CD14-positive monocyte (primary cell): ENCODE data around the gene FAM98C. TPM values are rescaled to one million over a fixed set of nuclear protein-coding genes. Genes with fewer than 3 reads are reported as not detected.
A peak's percentile ranks its signal among the peaks of the same experiment; 100 is the strongest.

Experiments used
- DNase-seq, 3 donors: peaks; one replicate each; pipeline ENCODE4 v3.0.0-alpha.2; 2011 to 2022
- H2AFZ ChIP-seq: 2 replicates; pipeline ENCODE4 v1.6.0; 2012; ENCODE audit warnings: mild to moderate bottlenecking, low read depth, low read length, inconsistent platforms; ENCODE audit not compliant: insufficient read depth, poor library complexity, severe bottlenecking
- H3K27ac ChIP-seq, 2 donors: 1 replicate in 1 of 2; 2 replicates in 1 of 2; pipeline ENCODE4 v1.5.1; 2012 to 2013; ENCODE audit warnings: low read length in 2 of 2, control low read depth in 1 of 2, inconsistent platforms in 1 of 2, low read depth in 1 of 2, mild to moderate bottlenecking in 1 of 2
- H3K27me3 ChIP-seq, 2 donors: one replicate each; pipeline versions ENCODE4 v1.6.0 to v1.6.1; 2011 to 2013; ENCODE audit warnings: low read length in 2 of 2; ENCODE audit not compliant: control insufficient read depth in 2 of 2, insufficient read depth in 2 of 2
- H3K36me3 ChIP-seq, 2 donors: replicated peaks in 1 of 2; 1 replicate in 1 of 2; 2 replicates in 1 of 2; pipeline versions ENCODE4 v1.5.1 to v1.6.1; 2012 to 2013; ENCODE audit warnings: low read length in 2 of 2, control low read depth in 1 of 2, inconsistent platforms in 1 of 2, mild to moderate bottlenecking in 1 of 2; ENCODE audit not compliant: insufficient read depth in 2 of 2, control insufficient read depth in 1 of 2
- H3K4me1 ChIP-seq, 2 donors: 1 replicate in 1 of 2; 2 replicates in 1 of 2; pipeline versions ENCODE4 v1.5.1 to v1.6.1; 2012 to 2013; ENCODE audit warnings: low read length in 2 of 2, control low read depth in 1 of 2, inconsistent platforms in 1 of 2, mild to moderate bottlenecking in 1 of 2, moderate library complexity in 1 of 2; ENCODE audit not compliant: insufficient read depth in 2 of 2, control insufficient read depth in 1 of 2
- H3K4me2 ChIP-seq: replicated peaks from 2 replicates; pipeline ENCODE3; 2012; ENCODE audit warnings: low read length, moderate library complexity, mild to moderate bottlenecking; ENCODE audit not compliant: poor library complexity, severe bottlenecking; ENCODE audit errors: extremely low read depth
- H3K4me3 ChIP-seq, 3 experiments: fragments of 200-600 bp in 1 of 3; sonication (generic) in 1 of 3; replicated peaks in 1 of 3; 1 replicate in 2 of 3; 2 replicates in 1 of 3; pipeline ENCODE4 v1.5.1; 2011 to 2013; ENCODE audit warnings: low read length in 3 of 3, mild to moderate bottlenecking in 3 of 3, control low read depth in 2 of 3, low read depth in 2 of 3, inconsistent platforms in 1 of 3, moderate library complexity in 1 of 3
- H3K79me2 ChIP-seq: 2 replicates; pipeline ENCODE4 v1.6.0; 2012; ENCODE audit warnings: mild to moderate bottlenecking, control low read depth, inconsistent platforms, low read length, moderate library complexity; ENCODE audit not compliant: insufficient read depth
- H3K9ac ChIP-seq: 2 replicates; pipeline ENCODE4 v1.6.0; 2017; ENCODE audit warnings: low read length, mild to moderate bottlenecking; ENCODE audit not compliant: insufficient read depth, poor library complexity, severe bottlenecking
- H3K9me3 ChIP-seq, 2 donors: replicated peaks in 1 of 2; 1 replicate in 1 of 2; 2 replicates in 1 of 2; pipeline versions ENCODE4 v1.5.1 to v1.6.1; 2012 to 2013; ENCODE audit warnings: low read length in 2 of 2, control low read depth in 1 of 2; ENCODE audit not compliant: control insufficient read depth in 1 of 2, insufficient read depth in 1 of 2
- H4K20me1 ChIP-seq: 2 replicates; pipeline ENCODE4 v1.6.0; 2012; ENCODE audit warnings: mild to moderate bottlenecking, low read length, control low read depth, moderate library complexity; ENCODE audit not compliant: insufficient read depth
- H3K27ac Mint-ChIP-seq, 7 donors: one replicate each; pipeline ENCODE4 v1.8.0; 2020; ENCODE audit warnings: mild to moderate bottlenecking in 7 of 7, mixed read lengths in 7 of 7, moderate library complexity in 6 of 7, inconsistent platforms in 2 of 7
- H3K27me3 Mint-ChIP-seq, 3 donors: one replicate each; pipeline ENCODE4 v1.8.0; 2021 to 2022; ENCODE audit warnings: low read depth in 3 of 3, mild to moderate bottlenecking in 3 of 3, mixed read lengths in 3 of 3, moderate library complexity in 3 of 3, inconsistent platforms in 1 of 3
- H3K36me3 Mint-ChIP-seq, 2 donors: one replicate each; pipeline ENCODE4 v1.8.0; 2020; ENCODE audit warnings: mixed read lengths in 2 of 2, inconsistent platforms in 1 of 2, mild to moderate bottlenecking in 1 of 2
- H3K4me1 Mint-ChIP-seq: one replicate; pipeline ENCODE4 v1.8.0; 2020; ENCODE audit warnings: mild to moderate bottlenecking, mixed read lengths
- H3K4me3 Mint-ChIP-seq, 2 donors: one replicate each; pipeline ENCODE4 v1.8.0; 2020; ENCODE audit warnings: mild to moderate bottlenecking in 2 of 2, mixed read lengths in 2 of 2, moderate library complexity in 1 of 2
- H3K9me3 Mint-ChIP-seq, 7 donors: one replicate each; pipeline ENCODE4 v1.8.0; 2020 to 2022; ENCODE audit warnings: mixed read lengths in 7 of 7, mild to moderate bottlenecking in 6 of 7, moderate library complexity in 6 of 7, inconsistent platforms in 2 of 7
- whole genome bisulfite sequencing: methylation state at CpG from one replicate; pipeline ENCODE4 v1.1.5; 2013; ENCODE audit warnings: missing lambda C conversion rate; ENCODE audit not compliant: insufficient coverage; 5-methylcytosine and 5-hydroxymethylcytosine counted together
- intact Hi-C, 2 donors: fragments of 100-400 bp; cut with micrococcal nuclease; formaldehyde crosslinking; loops; one replicate each; pipeline versions ENCODE4 v1.15.0 to v1.15.1; 2023
- polyA plus RNA-seq, 3 donors: library from polyadenylated mRNA; depleted of rRNA in 1 of 3; unstranded in 2 of 3; stranded (reverse) in 1 of 3; fragments of 300-500 nt in 2 of 3; fragments of >200 nt in 1 of 3; fragmentation: Illumina TruSeq in 2 of 3; gene quantifications; 1 replicate in 2 of 3; 2 replicates in 1 of 3; pipeline ENCODE4 v1.2.3, GENCODE V29; 2012 to 2021
- TF ChIP-seq, protein P1 (sequence below): fragments of 200-600 bp; IDR thresholded peaks from one replicate; pipeline ENCODE4 v1.8.0; 2022; ENCODE audit warnings: antibody characterized with exemption, mild to moderate bottlenecking

The FAM98C gene
- polyA plus RNA-seq, 3 donors, result 8.5 to 41.0 (median 12.6) TPM

- DNase-seq, result no peak
- Mint-ChIP-seq H3K4me1 (peaks cover 24% of the 10 kb centered on the region), H3K27ac (peak overlapping the region; percentile 86 to 97 (median 91)), H3K4me3 (peak overlapping the region; percentile 63 to 80), H3K36me3 (peaks cover 7 to 29% of the 10 kb centered on the region in 2 donors), H3K27me3 (peaks cover 5 to 13% (median 8%) of the 10 kb centered on the region in 3 donors), H3K9me3 (peaks cover 0 to 2% (median 0%) of the 10 kb centered on the region in 7 donors)
- peak overlapping the region; percentile 95 for H3K9ac ChIP-seq
- WGBS, result 100% methylated on average over 1 of the region's 6 CpGs
- peak overlapping the region; percentile 85 for H2AFZ ChIP-seq
- peaks cover 29% of the 10 kb centered on the region for H3K79me2 ChIP-seq
- TF ChIP-seq, protein P1, sequence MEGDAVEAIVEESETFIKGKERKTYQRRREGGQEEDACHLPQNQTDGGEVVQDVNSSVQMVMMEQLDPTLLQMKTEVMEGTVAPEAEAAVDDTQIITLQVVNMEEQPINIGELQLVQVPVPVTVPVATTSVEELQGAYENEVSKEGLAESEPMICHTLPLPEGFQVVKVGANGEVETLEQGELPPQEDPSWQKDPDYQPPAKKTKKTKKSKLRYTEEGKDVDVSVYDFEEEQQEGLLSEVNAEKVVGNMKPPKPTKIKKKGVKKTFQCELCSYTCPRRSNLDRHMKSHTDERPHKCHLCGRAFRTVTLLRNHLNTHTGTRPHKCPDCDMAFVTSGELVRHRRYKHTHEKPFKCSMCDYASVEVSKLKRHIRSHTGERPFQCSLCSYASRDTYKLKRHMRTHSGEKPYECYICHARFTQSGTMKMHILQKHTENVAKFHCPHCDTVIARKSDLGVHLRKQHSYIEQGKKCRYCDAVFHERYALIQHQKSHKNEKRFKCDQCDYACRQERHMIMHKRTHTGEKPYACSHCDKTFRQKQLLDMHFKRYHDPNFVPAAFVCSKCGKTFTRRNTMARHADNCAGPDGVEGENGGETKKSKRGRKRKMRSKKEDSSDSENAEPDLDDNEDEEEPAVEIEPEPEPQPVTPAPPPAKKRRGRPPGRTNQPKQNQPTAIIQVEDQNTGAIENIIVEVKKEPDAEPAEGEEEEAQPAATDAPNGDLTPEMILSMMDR, result no peak
- peaks cover 4 to 27% of the 10 kb centered on the region in 2 donors for H3K36me3 ChIP-seq
- H3K27me3 ChIP-seq, result no peaks in the 10 kb centered on the region
- peak overlapping the region; percentile 39 to 92 for H3K27ac ChIP-seq
- H3K4me2 ChIP-seq, result peak overlapping the region; percentile 70
- H4K20me1 ChIP-seq, result peaks cover 27% of the 10 kb centered on the region
- intact Hi-C loops, result loop anchor here (1.0 to 5.0 kb wide), 4 partner anchors 38 to 142 kb away; partner anchors contain the start of genes KCNK6 (in 1 of the 2) and YIF1B (in 1 of the 2)
- peaks cover 18 to 23% of the 10 kb centered on the region in 2 donors for H3K4me1 ChIP-seq
- peak overlapping the region; percentile 23 to 95 (median 27) for H3K4me3 ChIP-seq
- no peaks in the 10 kb centered on the region for H3K9me3 ChIP-seq
Measured at GRCh38 chr19:38373907-38374331, 29.0 kb upstream of the FAM98C start.

DNA sequence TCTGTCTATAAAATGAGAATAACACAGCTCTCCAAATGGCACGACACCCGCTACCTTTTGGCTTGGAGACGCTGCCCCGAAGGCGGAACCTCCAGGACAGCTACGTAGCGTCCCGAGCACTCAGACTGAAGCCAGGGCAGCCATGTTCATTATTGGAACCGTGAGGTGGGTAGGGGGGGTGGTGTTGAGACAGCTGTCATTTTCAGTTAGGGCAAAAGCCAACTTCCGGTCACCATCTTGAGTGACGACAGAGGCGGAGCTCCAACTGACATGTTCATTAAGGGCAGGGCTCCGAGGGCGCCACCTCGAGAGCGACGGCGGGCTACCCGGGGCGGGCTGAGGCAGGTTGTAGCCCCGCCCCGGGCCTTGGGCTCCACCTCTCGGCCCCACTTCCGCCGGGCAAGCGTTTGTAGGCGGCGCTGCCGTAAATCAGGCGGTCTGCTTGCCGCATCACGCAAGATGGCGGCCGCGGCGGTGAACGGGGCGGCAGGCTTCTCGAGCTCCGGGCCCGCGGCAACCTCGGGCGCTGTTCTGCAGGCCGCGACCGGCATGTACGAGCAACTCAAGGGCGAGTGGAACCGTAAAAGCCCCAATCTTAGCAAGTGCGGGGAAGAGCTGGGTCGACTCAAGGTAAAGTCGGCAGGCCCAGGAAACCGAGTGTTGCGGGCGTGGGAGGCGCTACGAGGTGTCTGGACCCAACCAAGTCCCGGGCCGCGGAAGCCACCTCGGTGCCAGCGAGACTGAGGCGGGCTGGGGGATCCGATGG is 28.4 kb upstream of the FAM98C start, which contains the start of gene PSMD8:
Gene PSMD8, plus strand, starts transcription at position 240 of the 766 bp plus-strand sequence. Its CDS starts 31 bp downstream, at position 271.
- Histone ChIP-seq H3K27me3 (no peaks in the 10 kb centered on the region), H2AFZ (peak within 1 kb of the TSS; percentile 89), H3K79me2 (peaks cover 29% of the 10 kb centered on the region), H3K9me3 (no peaks in the 10 kb centered on the region), H4K20me1 (peaks cover 32% of the 10 kb centered on the region), H3K27ac (peak within 1 kb of the TSS; percentile 68 to 92), H3K4me2 (peak within 1 kb of the TSS; percentile 95), H3K9ac (peak within 1 kb of the TSS; percentile 95), H3K4me3 (peak within 1 kb of the TSS; percentile 62 to 95 (median 75)), H3K4me1 (peaks cover 18 to 23% of the 10 kb centered on the region in 2 donors), H3K36me3 (peaks cover 10 to 33% of the 10 kb centered on the region in 2 donors)
- peaks cover 13 to 35% of the 10 kb centered on the region in 2 donors for H3K36me3 Mint-ChIP-seq
- H3K27me3 Mint-ChIP-seq, result peaks cover 5 to 13% (median 8%) of the 10 kb centered on the region in 3 donors
- intact Hi-C loops, result loop anchor here (1.0 to 5.0 kb wide), 4 partner anchors 38 to 142 kb away; partner anchors contain the start of genes KCNK6 (in 1 of the 2) and YIF1B (in 1 of the 2)
- under 1% methylated on average over 63 of the region's 65 CpGs for WGBS
- H3K9me3 Mint-ChIP-seq, result peaks cover 0 to 2% (median 0%) of the 10 kb centered on the region in 7 donors
- peak within 1 kb of the TSS; percentile 99 to 100 for H3K4me3 Mint-ChIP-seq
- DNase-seq, result peak; percentile 100
- peak within 1 kb of the TSS; percentile 97 to 99 (median 98) for H3K27ac Mint-ChIP-seq
- TF ChIP-seq, protein P1, result no peak
- H3K4me1 Mint-ChIP-seq, result peaks cover 24% of the 10 kb centered on the region
